HEK293 (cell line): ENCODE data around the gene TGFBI.

Experiments used
- CTCF ChIA-PET: fragments of 350-600 bp; formaldehyde crosslinking; extraction: SDS; loops from one replicate; lab custom pipeline; 2021; ENCODE audit warnings: antibody characterized with exemption; lab: Yijun Ruan, JAX
- POLR2A ChIA-PET: fragments of 300-600 bp; formaldehyde crosslinking; extraction: SDS; loops from one replicate; lab custom pipeline; 2020; ENCODE audit warnings: antibody characterized with exemption, inconsistent platforms; lab: Yijun Ruan, JAX
- H3K27ac ChIP-seq: fragments of 200-500 bp; sonication (Bioruptor generic); 2 replicates; pipeline ENCODE4 v1.5.1; 2014; ENCODE audit warnings: low read depth, low read length, control low read depth, inconsistent platforms; ENCODE audit errors: extremely low read depth
- H3K36me3 ChIP-seq, 2 experiments: fragments of 200-500 bp in 1 of 2; sonication (Bioruptor generic) in 1 of 2; 1 replicate in 1 of 2; 2 replicates in 1 of 2; pipeline ENCODE4 v1.5.1; 2014 to 2017; ENCODE audit warnings: inconsistent platforms in 2 of 2, low read length in 2 of 2; ENCODE audit not compliant: control insufficient read depth in 2 of 2, insufficient read depth in 1 of 2
- H3K4me1 ChIP-seq: fragments of 200-500 bp; sonication (Bioruptor generic); 2 replicates; pipeline ENCODE4 v1.5.1; 2014; ENCODE audit warnings: mild to moderate bottlenecking, low read length, inconsistent platforms; ENCODE audit not compliant: control insufficient read depth, insufficient read depth
- H3K4me3 ChIP-seq: 2 replicates; pipeline ENCODE4 v1.5.1; 2011; ENCODE audit warnings: low read depth, mild to moderate bottlenecking, control low read depth, low read length, moderate library complexity
- H3K9me3 ChIP-seq: fragments of 200-500 bp; sonication (Bioruptor generic); 2 replicates; pipeline ENCODE4 v1.5.1; 2014; ENCODE audit warnings: low read depth, low read length, inconsistent platforms; ENCODE audit not compliant: control insufficient read depth, insufficient read depth
- ATF2 ChIP-seq: fragments of 450-650 bp; formaldehyde crosslinking; IDR thresholded peaks from 2 replicates; pipeline ENCODE4 v1.5.1; 2016; ENCODE audit warnings: missing biosample characterization, missing genetic modification characterization, low read depth
- ELK4 ChIP-seq: IDR thresholded peaks from 2 replicates; pipeline ENCODE4 v1.6.1; 2011; ENCODE audit warnings: mild to moderate bottlenecking, low read depth, low read length, borderline replicate concordance
- GLI2 ChIP-seq: fragments of 450-650 bp; formaldehyde crosslinking; IDR thresholded peaks from 2 replicates; pipeline ENCODE4; 2017; ENCODE audit warnings: missing biosample characterization, missing genetic modification characterization, low read depth, borderline replicate concordance
- HIC1 ChIP-seq: fragments of 450-650 bp; formaldehyde crosslinking; IDR thresholded peaks from 2 replicates; pipeline ENCODE4 v1.5.1; 2016; ENCODE audit warnings: missing biosample characterization, missing genetic modification characterization
- TSHZ1 ChIP-seq: fragments of 450-650 bp; formaldehyde crosslinking; IDR thresholded peaks from 2 replicates; pipeline ENCODE4 v1.5.1; 2016; ENCODE audit warnings: missing biosample characterization, missing genetic modification characterization, borderline replicate concordance
- ZBTB10 ChIP-seq: fragments of 450-650 bp; formaldehyde crosslinking; IDR thresholded peaks from 2 replicates; pipeline ENCODE4 v1.5.1; 2016; ENCODE audit warnings: missing biosample characterization, missing genetic modification characterization
- ZBTB17 ChIP-seq: fragments of 450-650 bp; formaldehyde crosslinking; IDR thresholded peaks from 2 replicates; pipeline ENCODE4 v1.5.1; 2016; ENCODE audit warnings: missing biosample characterization, missing genetic modification characterization
- ZBTB6 ChIP-seq: fragments of 450-650 bp; formaldehyde crosslinking; IDR thresholded peaks from 2 replicates; pipeline ENCODE4 v1.5.1; 2017; ENCODE audit warnings: missing biosample characterization, missing genetic modification characterization
- ZNF302 ChIP-seq: fragments of 450-650 bp; formaldehyde crosslinking; IDR thresholded peaks from 2 replicates; pipeline ENCODE4 v1.5.1; 2016; ENCODE audit warnings: missing biosample characterization, missing genetic modification characterization, low read depth
- ZNF404 ChIP-seq: fragments of 450-650 bp; formaldehyde crosslinking; IDR thresholded peaks from 2 replicates; pipeline ENCODE4 v1.5.1; 2017; ENCODE audit warnings: missing biosample characterization, missing genetic modification characterization
- ZNF423 ChIP-seq: fragments of 450-650 bp; formaldehyde crosslinking; IDR thresholded peaks from 2 replicates; pipeline ENCODE4 v1.5.1; 2016; ENCODE audit warnings: missing biosample characterization, missing genetic modification characterization
- ZNF48 ChIP-seq: fragments of 450-650 bp; formaldehyde crosslinking; IDR thresholded peaks from 2 replicates; pipeline ENCODE4 v1.5.1; 2016; ENCODE audit warnings: missing biosample characterization, missing genetic modification characterization
- ZSCAN16 ChIP-seq: fragments of 450-650 bp; formaldehyde crosslinking; IDR thresholded peaks from 2 replicates; pipeline ENCODE4 v1.5.1; 2016; ENCODE audit warnings: missing biosample characterization, missing genetic modification characterization

Gene TGFBI

GRCh38 chr5:135978993-135979392 lies 49.8 kb upstream of the TGFBI start:
- no peak for TF ChIP-seq HIC1
- TF ChIP-seq, all 188 proteins: peak for 0
- no peak overlapping the region for H3K4me3 ChIP-seq
- no peak overlapping the region for H3K27ac ChIP-seq
- CTCF ChIA-PET = interaction anchor here (0.9 to 2.5 kb wide), 7 partner anchors 9 to 103 kb away, joined by 3 to 22 read pairs (median 7); no protein-coding TSS in a partner anchor
- no peaks in the 10 kb centered on the region for H3K4me1 ChIP-seq
- no peaks in the 10 kb centered on the region for H3K9me3 ChIP-seq
- POLR2A ChIA-PET = no interaction called here
- no peaks in the 10 kb centered on the region for H3K36me3 ChIP-seq

- CTCF ChIA-PET = interaction anchor here (0.6 to 2.5 kb wide), 3 partner anchors 9 to 78 kb away, joined by 3 to 19 read pairs (median 3); no protein-coding TSS in a partner anchor
- TF ChIP-seq ZSCAN16 (tag by site-specific recombination) = no peak
- no peak for TF ChIP-seq ELK4
- no peak for TF ChIP-seq TSHZ1
- no peak for TF ChIP-seq ZNF48 (tag by site-specific recombination)
- TF ChIP-seq ZNF423 (tag by site-specific recombination) = no peak
- TF ChIP-seq ZNF404 (tag by site-specific recombination) = no peak
- TF ChIP-seq, all 188 proteins: peak for 0
- no peak overlapping the region for H3K27ac ChIP-seq
- POLR2A ChIA-PET = no interaction called here
- no peaks in the 10 kb centered on the region for H3K36me3 ChIP-seq
- no peak overlapping the region for H3K4me3 ChIP-seq
- no peaks in the 10 kb centered on the region for H3K4me1 ChIP-seq
- no peaks in the 10 kb centered on the region for H3K9me3 ChIP-seq
Observed at GRCh38 chr5:135979510-135979909, 49.3 kb upstream of the TGFBI start.

- Histone ChIP-seq H3K4me3 (no peak overlapping the region), H3K4me1 (no peaks in the 10 kb centered on the region), H3K27ac (no peak overlapping the region), H3K36me3 (no peaks in the 10 kb centered on the region), H3K9me3 (no peaks in the 10 kb centered on the region)
- POLR2A ChIA-PET = no interaction called here
- TF ChIP-seq ZBTB17 (tag by site-specific recombination) = no peak
- TF ChIP-seq GLI2 (tag by site-specific recombination) = no peak
- no peak for TF ChIP-seq ZNF302
- peak; percentile 65 for TF ChIP-seq ATF2
- no peak for TF ChIP-seq ZNF423 (tag by site-specific recombination)
- no peak for TF ChIP-seq ZBTB6 (tag by site-specific recombination)
- TF ChIP-seq ZBTB10 (tag by site-specific recombination) = no peak
- CTCF ChIA-PET = interaction anchor here (0.6 to 1.4 kb wide), 2 partner anchors 77 to 722 kb away, joined by 5 to 6 read pairs; no protein-coding TSS in a partner anchor
Observed at GRCh38 chr5:135980620-135981019, 48.2 kb upstream of the TGFBI start.
